ENCODE results near the gene ERCC3.
"Not testable (repeated sequence)": the region's sequence is repeated elsewhere in the genome, so short reads cannot be mapped to it uniquely, and the experiment has no call there.

Gene ERCC3

DNA sequence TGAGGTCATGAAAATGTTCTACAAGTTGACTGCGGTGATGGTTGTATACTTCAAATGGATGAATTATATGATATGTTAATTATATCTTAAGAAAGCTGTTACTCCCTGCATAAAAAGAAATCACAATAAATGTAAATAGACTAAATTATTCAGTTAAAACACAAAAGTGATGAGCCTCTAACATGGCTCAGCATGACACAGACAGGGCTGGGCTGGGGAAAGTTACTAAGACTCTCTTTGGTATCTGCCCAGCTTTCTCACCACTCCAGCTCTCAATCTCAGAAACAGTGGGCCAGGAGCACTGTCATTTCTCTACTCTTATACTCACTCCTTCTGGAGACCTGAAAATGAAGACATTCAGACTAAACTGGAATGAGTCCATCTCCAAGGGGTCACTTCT is 77.4 kb downstream of the ERCC3 start:
- peaks cover 11 to 12% of the 10 kb centered on the region in 2 donors for H3K4me1 Mint-ChIP-seq (ENCODE audit: low read depth in 2 of 2)
- H3K4me3 Mint-ChIP-seq, result no peak overlapping the region
- H3K9me3 Mint-ChIP-seq, result no peaks in the 10 kb centered on the region
- H3K27ac Mint-ChIP-seq, result no peak overlapping the region
- ATAC-seq (replicated peaks) (no peak), DNase-seq (no peak)
- H3K27me3 Mint-ChIP-seq, result peaks cover 51 to 81% of the 10 kb centered on the region in 2 donors
- H3K36me3 Mint-ChIP-seq (ENCODE audit: insufficient read depth), result no peaks in the 10 kb centered on the region

DNA sequence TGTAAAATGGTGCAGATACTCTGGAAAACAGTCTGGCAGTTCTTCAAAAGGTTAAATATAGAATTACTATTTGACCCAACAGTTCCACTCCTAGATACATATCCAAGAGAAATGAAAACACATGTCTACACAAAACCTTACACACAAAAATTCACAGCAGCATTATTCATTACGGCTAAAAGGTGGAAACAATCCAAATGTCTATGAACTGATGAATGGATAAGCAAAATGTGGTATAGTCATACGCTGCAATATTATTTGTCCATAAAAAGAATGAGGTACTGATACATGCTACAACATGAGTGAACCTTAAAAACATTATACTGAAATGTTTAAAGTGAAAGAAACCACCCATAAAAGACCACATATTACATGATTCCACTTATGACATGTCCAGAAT is 77.8 kb downstream of the ERCC3 start:
- no peak for ATAC-seq (replicated peaks)
- Mint-ChIP-seq H3K27me3 (peaks cover 54 to 85% of the 10 kb centered on the region in 2 donors), H3K4me1 (ENCODE audit: low read depth in 2 of 2) (peaks cover 11 to 12% of the 10 kb centered on the region in 2 donors), H3K36me3 (ENCODE audit: insufficient read depth) (no peaks in the 10 kb centered on the region), H3K9me3 (no peaks in the 10 kb centered on the region), H3K27ac (no peak overlapping the region), H3K4me3 (no peak overlapping the region)
- no peak for DNase-seq

DNA sequence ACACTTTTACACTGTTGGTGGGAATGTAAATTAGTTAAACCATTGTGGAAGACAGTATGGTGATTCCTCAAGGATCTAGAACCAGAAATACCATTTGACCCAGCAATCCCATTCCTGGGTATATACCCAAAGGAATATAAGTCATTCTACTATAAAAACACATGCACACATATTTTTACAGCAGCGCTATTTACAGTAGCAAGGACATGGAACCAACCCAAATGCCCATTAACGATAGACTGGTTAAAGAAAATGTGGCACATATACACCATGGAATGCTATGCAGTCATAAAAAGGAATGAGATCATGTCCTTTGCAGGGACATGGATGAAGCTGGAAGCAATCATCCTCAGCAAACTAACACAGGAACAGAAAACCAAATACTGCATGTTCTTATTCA is 79.7 kb downstream of the ERCC3 start:
- H3K4me1 Mint-ChIP-seq (ENCODE audit: low read depth in 2 of 2); H3K9me3 Mint-ChIP-seq; H3K36me3 Mint-ChIP-seq (ENCODE audit: insufficient read depth); H3K27ac Mint-ChIP-seq; DNase-seq; H3K4me3 Mint-ChIP-seq; ATAC-seq (replicated peaks): not testable (repeated sequence)
- H3K27me3 Mint-ChIP-seq, result peaks cover 62 to 87% of the 10 kb centered on the region in 2 donors

DNA sequence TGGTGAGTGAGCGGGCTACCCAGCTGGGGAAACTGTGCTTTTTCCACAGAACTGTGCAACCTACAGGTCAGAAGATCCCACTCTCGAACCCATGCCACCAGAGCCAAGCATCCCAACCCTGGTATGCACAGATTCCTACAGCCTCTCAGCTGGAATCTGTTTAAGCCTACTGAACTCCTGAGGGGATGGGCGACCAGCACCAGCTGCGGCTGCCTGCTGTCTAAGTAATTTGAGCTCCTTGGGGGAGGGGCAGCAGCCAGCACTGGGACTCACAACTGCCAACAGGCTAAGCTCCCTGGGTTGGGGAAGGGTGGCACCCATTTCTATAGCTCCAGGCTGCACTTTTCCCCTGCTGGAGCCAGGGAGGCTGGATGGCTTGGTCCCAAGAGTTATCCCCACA is 85.6 kb downstream of the ERCC3 start:
- Mint-ChIP-seq H3K4me3 (no peak overlapping the region), H3K4me1 (ENCODE audit: low read depth in 2 of 2) (no peaks in the 10 kb centered on the region), H3K27me3 (peaks cover 63 to 91% of the 10 kb centered on the region in 2 donors), H3K27ac (no peak overlapping the region), H3K9me3 (no peaks in the 10 kb centered on the region), H3K36me3 (ENCODE audit: insufficient read depth) (no peaks in the 10 kb centered on the region)
- DNase-seq (no peak), ATAC-seq (replicated peaks) (no peak)

All from effector memory CD8-positive, alpha-beta T cell (primary cell).